T-helper 9 cell (primary cell): ENCODE measurements around the gene HSD17B2.

Source experiments
- DNase-seq: peaks from one replicate; pipeline ENCODE4 v3.0.0-alpha.2; 2020

The HSD17B2 gene

DNA sequence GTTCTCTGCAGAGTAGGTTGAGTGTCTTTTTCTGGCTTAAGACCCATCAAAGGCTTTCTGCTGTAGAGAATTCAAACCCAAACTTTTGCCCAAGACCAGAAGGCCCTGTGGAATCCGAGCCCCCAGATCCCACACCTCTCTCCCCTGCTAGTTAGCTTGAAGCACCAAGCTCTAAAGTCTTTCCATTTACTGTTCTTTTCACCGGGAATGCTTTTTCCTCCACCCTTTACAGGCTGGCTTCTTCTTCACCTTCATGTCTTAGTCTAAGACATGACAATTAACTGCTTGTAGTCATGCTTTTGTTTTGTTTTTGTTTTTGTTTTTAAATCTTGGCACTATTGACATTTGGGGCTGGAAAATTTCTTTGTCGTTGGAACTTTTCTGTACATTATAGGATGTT lies 15.5 kb downstream of the HSD17B2 start:
- no peak for DNase-seq

DNA sequence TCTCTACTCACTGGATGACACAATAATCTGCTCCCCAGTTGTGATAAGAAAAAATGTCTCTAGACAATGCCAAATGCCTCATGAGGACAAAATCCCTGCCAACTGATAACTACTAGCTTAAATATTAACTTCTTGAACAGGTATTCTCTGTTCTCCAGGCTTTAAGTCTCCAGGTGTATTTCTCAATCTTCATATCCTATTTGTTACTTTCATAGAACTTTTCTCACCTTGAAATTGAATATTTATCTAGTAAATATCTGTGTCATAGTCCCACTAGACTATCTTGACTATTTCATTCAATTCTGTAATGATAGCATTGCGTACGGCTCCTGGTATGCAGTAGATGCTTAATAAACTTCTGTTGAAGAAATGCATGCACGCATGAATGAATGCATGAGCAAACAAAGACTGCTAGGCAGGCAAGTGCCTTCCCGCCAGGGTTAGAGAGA lies 15.9 kb downstream of the HSD17B2 start:
- DNase-seq = no peak

DNA sequence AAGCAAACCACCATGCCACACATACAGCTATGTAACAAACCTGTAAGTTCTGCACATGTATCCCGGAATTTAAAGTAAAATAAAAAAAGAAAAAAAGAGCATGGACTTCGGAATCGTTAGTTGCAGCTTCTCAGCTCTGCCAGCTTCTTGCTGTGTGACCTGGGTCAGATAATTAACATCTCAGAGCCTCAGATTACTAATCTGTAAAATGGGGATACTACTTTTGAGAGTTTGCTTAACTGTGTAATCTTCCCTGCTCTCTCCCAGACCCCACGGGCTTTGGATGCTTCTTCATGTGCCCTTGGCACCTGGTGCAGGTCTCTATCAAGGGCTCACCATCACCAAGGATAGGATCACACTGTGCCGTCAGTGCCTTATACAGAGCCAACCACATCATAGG lies 16.6 kb downstream of the HSD17B2 start:
- DNase-seq = no peak

DNA sequence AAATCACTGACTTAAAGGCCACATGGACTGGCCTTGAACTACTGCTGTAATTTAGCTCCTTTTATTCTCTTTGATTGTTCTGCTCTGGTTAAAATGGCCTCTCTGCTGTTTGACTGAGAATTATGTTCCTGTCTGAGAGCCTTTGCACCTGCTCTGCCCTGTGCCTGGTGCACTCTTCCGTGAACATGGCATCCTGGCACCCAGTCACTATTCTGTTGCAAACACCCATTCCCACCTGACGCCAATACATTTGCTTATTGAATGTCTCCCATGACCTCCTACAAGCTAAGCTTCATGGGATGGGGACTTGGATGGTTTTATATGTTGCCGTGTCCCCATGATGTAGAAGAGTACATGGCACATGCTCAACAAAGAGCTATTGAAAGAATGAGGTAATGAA lies 20.1 kb downstream of the HSD17B2 start:
- no peak for DNase-seq

DNA sequence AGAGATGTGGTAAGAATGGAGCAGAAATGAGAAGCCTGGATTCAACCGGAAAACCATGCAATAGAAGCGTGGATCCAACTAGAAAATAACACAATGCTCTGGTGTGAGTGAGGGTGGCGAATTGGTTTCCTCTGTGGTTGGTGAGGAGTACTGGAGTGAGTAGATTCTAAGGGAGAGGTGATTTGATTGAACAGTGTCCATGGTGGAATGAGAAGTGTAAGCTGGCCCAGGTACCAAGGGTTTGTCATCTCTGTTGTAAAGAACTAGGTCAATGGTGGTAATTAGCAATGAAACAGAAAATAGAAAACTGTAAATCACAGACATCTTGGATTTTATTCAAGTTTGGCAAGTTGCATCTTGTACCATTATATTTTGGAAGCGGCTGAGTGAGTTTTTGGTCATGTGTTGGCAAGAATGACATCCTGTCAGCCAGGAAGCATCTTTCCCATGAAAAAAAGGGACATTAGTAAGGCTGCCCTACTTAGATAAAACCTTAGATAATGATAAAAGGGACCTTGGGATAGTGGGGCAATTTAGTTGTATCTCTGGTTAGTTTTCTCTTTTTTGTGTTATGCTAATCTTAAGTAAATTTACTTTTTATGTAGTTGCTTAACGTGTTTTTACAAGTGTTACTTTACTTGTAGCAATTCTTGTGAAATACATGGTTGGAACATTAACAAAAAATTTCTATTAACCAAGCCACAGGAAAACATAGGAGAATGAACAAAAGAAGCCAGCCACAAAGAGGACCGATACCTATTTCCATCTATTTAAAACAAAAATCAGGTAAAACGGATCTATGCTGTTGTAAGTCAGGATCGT lies 20.9 kb downstream of the HSD17B2 start:
- DNase-seq = no peak

DNA sequence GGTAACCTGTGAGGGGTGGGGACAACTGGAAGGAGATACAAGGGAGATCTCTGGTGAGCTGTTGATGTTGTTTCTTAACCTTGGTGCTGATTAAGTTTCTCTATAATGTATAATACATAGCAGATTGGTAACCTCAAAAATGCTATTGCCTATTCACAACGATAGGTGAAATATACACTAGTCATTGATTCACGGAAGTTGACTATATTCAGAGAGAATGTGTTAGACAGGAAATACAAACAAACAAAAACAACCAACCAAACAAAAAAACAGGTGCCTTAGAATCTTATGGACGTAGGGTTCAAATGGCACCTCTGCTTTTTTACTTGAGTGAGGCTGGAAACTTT lies 21.5 kb downstream of the HSD17B2 start:
- DNase-seq = no peak

DNA sequence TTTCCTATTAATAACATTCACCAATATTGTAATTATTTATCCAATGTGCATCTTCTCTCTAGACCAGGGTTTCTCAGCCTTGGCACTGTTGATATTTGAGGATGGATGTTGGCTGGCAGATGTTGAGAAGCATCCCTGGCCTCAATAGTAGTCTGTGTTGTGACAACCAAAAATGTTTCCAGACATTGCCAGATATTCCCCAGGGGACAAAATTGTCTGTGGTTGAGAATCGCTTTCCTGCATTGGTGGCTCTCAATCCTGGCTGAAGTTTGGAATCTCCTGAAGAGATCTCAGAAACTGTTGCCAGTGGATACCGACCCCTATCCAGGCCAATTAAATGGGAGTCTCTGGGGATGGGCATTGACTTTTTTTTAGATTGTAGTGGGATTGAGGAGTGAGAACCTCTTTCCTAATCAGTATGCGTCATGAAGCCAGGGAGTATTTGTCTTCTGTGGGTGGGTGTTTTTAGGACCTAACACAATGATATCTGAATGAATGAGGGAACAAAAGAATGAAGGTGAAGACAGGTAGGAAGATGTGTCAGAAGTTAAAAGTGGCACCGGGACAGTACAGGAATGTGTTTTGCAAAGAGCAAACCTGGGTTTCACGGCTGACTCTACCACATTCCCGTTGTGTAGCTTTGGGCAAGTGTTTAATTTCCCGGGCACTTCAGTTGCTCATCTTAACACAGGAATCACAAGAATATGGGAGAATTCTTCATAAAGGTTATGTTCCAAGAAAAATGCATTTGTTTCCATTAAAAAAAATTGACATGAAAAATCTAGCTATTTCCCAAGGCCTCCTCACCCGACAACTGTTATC lies 24.3 kb downstream of the HSD17B2 start:
- DNase-seq = no peak

DNA sequence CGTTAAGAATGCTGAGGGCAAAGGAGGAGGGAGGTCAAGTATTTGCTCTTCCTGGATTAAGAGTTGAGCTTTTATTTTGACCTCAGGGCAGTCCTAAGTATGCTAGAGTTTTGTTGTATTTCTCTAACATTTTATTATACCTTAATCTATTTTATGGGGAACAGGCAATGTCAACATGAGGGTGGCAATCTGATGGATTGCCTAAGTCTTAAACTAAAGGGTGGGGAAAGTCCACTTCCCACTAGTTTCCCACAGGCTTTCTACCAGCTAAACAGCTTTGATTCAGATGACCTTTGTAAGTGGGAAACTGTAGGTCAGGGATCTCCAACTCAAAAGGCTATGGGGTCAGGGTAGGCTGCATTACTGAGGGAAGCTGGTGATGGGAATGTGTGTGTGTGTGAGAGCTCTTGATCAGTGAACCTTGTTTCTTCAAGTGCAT lies 24.9 kb downstream of the HSD17B2 start:
- DNase-seq = no peak

DNA sequence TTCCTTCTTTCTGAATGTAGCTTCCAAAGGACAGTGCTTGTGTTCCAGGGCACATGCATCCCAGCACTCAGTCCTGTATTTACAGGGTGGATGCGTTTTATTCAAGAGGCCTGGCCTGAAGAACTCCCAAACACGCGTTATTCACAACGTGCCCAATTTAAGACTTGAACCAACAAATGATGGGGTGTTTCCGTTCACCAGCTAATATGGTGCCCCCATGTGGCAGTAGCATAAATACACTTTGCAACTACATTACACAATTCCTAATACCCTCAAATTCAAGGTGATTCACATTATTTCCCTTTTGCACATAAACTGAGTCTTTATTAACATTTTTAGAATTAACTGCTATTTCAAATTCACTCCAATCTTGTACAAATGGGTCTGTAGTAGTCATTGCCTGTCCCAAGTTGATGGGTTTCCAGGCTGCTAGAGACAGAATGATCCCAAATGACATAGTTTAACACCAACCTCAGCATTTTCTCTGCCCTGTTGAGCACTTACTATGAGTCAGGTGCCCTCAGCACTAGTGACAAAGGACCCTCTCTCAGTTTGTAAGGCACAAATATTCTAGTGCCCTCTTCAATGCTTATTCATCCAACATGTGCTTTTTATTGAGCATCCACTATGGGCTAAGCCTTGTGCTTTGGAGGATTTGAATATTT lies 26.9 kb downstream of the HSD17B2 start:
- no peak for DNase-seq

DNA sequence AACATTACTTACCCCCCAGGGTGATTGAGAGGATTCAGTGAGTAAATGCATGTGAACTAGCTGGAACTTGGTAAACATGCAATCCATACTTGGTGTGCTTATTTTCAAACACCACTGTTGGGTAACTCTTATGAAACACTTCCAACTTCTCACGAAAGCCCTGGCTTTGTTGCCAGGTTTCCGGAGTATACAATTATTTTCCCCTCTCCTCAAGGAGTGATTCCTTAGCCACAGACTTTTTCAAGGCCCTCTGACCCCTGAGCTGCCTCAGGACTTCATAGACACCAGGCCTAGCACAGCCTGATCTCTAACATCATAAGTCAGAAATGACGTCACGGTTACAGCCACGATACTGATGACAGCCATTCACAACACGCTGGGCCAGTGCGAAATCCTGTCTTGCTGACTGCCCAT lies 27.6 kb downstream of the HSD17B2 start:
- DNase-seq = no peak

DNA sequence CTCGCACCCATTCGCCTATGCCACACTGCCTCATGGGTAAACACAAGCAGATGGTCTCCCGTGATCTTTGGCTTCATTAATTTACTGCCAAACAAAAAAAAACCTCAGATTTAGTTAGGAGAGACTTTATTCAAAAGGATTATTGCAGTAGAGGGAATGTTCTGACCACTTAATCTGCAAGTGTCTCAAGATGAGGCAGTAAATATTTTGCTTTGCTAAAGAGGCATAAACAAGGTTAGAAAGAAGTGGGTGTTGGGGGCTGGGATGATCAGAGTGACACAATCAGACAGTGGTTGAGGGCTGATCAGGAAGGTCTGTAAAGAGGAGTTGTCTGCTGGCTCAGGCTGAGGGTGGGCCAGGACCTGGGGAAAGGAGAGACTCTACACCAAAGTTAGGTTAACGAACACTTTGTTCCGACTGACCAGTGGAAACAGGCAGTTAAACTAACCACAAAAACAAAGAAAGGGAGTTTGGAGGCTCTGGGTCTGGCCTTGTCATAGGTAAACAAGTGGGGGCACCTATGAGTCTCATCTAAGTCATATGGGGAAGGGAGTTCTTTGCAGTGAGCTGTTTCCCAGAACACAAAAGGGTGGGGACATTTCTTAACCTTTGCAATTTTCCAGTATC lies 28.5 kb downstream of the HSD17B2 start:
- DNase-seq = no peak

DNA sequence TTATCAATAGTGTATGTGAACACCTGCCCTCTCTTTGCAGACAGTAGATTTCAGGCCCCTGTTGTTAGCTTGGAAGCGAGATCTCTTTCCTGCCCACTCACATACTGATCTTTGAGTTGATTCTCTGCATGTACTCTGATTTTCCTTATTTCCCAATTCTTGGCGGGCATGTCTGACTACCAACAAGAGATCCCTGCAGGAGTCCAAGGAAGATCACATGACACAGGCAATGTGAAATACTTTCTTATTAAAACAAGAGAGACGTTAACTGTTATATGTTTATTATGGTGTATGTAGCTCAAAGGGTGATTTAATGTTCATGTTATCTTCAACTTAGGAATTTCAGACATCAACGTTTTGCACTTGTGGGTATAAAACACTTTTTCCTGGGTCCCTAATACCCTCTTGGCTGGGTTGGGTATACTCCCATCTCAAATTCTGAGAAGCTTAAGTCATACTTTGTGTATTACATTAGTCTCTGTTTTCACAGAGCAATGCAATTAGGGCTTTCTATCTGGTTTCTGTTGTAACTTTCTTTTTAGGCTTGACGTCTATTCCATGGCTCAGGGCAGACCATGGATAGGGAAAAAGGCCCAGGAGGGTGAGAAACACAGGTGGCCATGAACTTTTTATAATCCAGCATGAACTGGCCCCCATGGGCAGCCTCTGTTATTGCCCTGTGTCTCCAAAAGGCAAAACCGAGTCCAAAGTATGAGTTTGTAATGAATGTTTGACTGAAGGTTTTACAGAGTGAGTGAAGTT lies 32.2 kb downstream of the HSD17B2 start:
- no peak for DNase-seq

DNA sequence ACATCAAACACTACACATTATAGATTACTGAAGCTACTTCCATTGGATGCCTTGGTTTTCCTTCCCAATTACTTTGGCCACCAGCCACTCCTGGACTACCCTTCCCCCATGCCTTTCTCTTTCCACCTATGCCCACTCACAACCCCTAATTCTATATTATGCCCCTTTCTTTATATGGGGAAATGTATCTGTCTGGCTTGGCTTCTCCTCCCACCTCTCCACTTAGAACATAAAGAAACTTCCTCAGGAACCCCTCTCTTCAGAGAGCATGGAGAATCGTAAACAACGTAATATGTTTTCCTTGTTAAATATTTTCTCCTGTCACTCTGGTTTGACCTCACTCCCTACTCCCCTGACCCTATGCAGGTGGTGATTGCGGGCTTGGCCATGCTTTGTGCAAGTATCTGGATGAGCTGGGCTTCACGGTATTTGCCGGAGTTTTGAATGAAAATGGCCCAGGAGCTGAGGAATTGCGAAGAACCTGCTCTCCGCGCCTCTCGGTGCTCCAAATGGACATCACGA lies 32.8 kb downstream of the HSD17B2 start:
- no peak for DNase-seq

DNA sequence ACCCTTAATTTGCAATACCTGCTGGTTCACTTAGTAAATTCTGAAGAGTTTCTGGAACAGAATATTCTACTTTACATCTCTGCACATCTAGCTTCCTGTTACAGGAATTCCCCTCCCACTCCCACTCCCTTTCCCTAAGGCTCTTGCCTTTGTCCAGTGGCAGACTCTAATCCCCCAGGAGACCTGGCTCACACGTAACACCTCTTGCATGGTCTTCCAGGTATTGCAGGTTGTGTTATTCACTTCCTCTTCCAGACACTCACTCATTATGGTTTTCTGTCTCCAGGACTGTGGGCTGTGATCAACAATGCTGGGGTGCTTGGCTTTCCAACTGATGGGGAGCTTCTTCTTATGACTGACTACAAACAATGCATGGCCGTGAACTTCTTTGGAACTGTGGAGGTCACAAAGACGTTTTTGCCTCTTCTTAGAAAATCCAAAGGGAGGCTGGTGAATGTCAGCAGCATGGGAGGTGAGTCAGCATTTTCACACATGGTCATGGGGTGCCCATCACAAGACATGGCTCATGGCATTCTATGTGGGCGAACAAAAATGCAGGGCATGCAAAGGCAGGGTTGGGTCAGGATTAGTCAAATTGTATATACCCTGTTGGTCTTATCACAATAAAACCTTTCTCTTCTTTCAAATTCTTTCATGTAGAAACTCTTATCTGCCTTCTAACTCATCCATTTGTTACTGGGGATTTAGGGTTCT lies 35.8 kb downstream of the HSD17B2 start:
- no peak for DNase-seq

DNA sequence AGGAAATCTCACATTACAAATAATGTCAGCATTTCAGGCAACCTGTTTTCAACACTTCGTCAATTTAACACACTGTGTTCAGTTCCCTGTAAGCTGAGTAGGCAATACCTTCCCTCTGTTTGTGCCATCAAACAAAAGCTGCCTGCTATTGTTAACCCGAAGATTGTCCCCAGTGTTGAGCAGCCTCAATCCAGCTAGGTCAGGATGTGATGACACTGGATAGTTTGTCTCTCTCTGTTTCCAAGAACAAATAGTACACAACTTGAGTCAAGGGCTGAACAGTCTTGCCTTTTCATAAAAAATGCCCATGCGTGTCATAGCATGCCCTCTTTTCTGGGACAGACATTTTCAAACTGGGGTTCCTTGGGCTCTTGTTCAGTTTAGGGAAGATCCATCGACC lies 36.4 kb downstream of the HSD17B2 start:
- DNase-seq = no peak

DNA sequence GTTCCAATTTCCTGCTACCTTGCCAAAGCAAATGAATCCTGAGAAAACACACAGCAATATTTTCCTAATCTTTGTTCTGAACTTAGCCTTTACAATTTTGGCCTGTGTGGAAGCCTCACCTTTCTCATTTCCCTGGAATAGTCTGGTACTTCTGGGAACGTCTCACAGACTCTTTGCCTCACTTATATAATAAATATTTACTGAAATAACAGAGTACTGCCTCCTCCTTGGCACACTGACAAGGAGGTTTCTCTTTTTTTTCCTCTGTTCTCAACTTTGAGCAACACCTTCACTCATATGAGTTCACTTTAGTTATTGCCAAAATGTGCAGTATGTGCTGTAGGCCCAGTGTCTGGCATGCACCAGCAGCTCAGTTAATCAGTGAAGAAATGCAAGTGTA lies 37.3 kb downstream of the HSD17B2 start:
- DNase-seq = no peak

DNA sequence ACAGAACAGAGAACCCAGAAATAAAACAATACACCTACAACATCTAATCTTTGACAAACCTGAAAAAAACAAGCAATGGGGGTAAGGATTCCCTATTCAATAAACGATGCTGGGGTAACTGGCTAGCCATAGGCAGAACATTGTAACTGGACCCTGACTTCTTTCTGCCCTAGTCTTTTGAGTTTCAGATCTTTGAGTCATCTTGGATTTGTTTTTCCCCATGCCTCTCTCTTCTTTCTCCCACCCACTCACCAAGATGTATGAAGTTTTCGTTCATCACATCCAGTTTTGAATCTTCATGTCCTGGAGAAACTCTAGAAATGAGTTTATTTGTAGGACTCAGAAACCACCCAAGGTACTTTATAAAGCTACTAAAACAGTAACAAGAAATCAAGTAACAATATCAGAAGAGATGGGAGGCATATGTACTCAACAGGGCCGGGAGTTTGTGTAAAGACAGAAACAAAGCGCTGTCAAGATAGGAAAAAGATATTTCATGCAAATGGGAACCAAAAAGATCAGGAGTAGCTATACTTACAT lies 39.0 kb downstream of the HSD17B2 start:
- no peak for DNase-seq

DNA sequence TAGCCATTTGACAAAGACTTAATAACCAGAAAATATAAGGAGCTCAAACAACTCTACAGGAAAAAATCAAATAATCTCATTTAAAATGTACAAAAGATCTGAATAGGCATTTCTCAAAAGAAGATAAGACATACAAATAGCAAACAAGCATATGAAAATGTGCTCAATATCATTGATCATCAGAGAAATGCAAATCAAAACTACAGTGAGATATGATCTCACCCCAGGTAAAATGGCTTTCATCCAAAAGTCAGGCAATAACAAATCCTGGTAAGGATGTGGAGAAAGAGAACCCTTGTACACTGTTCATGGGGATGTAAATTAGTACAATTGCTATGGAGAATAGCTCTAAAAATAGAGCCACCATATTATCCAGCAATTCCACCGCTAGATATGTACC lies 43.1 kb downstream of the HSD17B2 start:
- DNase-seq = no peak

DNA sequence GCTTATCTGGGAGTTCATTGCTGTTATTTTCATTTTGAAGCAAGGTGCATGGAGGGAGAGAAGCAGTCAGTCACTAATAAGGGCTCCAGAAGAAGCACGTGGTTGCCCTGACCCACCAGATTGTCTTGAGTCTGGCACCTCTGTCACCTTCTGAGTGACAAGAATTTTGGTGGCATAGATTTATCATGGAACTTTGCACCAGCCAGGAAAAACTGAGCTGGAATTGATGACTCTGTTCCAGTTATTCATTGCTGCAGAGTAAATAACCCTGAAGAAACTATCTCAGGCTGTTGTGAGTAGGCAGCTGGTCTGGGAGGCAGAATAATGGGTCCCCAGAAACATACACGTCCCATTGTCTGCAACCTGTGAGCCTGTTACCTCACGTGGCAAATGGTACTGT lies 44.8 kb downstream of the HSD17B2 start:
- DNase-seq = no peak

DNA sequence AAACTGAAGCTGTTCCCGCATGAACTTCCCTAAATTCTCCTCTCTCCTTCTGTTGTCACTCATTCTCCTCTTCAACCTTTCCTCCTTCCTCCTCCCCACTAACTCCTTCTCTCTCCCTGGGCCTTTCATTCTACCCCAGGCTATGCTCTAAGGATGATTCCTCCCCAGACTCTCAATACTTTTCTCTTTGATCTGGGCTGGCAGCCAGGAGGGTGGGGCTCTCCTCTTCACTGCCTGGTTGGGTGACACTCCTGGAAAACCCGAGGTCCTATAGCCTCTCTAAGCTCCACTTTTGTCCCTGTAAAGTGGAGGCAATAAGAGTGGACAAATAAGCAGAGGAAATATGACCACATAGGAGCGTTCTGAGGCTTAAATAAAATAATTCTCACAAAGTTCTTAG lies 46.2 kb downstream of the HSD17B2 start:
- DNase-seq = no peak

DNA sequence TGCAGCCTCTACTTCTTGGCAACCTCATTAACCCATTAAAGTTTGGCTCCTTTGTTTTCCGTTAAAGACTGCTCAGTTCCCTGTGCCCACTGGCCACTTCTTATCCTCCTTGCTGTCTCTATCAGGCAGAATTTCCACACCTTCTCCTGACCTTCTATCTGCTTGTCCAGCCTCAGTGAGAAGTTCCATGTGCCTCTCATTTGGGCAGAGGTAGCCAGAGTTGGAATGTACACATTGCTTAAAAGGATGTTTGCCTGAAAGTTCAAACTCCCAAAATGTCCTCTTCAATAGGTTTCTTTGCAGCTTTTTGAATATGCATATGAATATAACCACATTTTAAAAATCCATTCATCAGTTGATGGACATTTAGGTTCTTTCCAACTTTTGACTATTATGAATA lies 47.0 kb downstream of the HSD17B2 start:
- no peak for DNase-seq
